WTC11 (cell line): Measurements from ENCODE around the gene CDK17.

Experiments
- ATF3 ChIP-seq: sonication (generic); formaldehyde crosslinking; conservative IDR thresholded peaks from 2 replicates; pipeline ENCODE4 v1.8.1; 2022; ENCODE audit warnings: mild to moderate bottlenecking, missing genetic modification reagents
- CBFB ChIP-seq: sonication (generic); formaldehyde crosslinking; IDR thresholded peaks from 2 replicates; pipeline ENCODE4 v1.8.1; 2022; ENCODE audit warnings: mild to moderate bottlenecking, low read depth, missing genetic modification reagents
- CREB1 ChIP-seq: sonication (generic); formaldehyde crosslinking; IDR thresholded peaks from 2 replicates; pipeline ENCODE4 v1.8.0; 2023; ENCODE audit warnings: mild to moderate bottlenecking, missing genetic modification reagents
- CTCF ChIP-seq: fragments of 200-600 bp; IDR thresholded peaks from 2 replicates; pipeline ENCODE4 v1.8.0; 2022; ENCODE audit warnings: antibody characterized with exemption
- E2F4 ChIP-seq: sonication (generic); formaldehyde crosslinking; IDR thresholded peaks from 2 replicates; pipeline ENCODE4 v1.8.1; 2022; ENCODE audit warnings: low read depth, mild to moderate bottlenecking, moderate library complexity, missing genetic modification reagents, borderline replicate concordance
- IRF1 ChIP-seq: sonication (generic); formaldehyde crosslinking; IDR thresholded peaks from 2 replicates; pipeline ENCODE4 v1.8.0; 2023; ENCODE audit warnings: missing genetic modification reagents
- JUN ChIP-seq: sonication (generic); formaldehyde crosslinking; IDR thresholded peaks from 2 replicates; pipeline ENCODE4 v1.8.0; 2023; ENCODE audit warnings: mild to moderate bottlenecking, missing genetic modification reagents
- NFYB ChIP-seq: sonication (generic); formaldehyde crosslinking; conservative IDR thresholded peaks from 2 replicates; pipeline ENCODE4 v1.8.0; 2022; ENCODE audit warnings: low read depth, missing genetic modification reagents
- NR2C2 ChIP-seq: sonication (generic); formaldehyde crosslinking; IDR thresholded peaks from 2 replicates; pipeline ENCODE4 v1.8.0; 2022; ENCODE audit warnings: mild to moderate bottlenecking, missing genetic modification reagents
- RORB ChIP-seq: fragments of 250-450 bp; sonication (Bioruptor Pico); IDR thresholded peaks from 2 replicates; pipeline ENCODE4 v1.9.0; 2021; ENCODE audit warnings: mild to moderate bottlenecking
- USF1 ChIP-seq: sonication (generic); formaldehyde crosslinking; IDR thresholded peaks from 2 replicates; pipeline ENCODE4 v1.8.0; 2022; ENCODE audit warnings: mild to moderate bottlenecking, missing genetic modification reagents
- ZBTB21 ChIP-seq: sonication (generic); formaldehyde crosslinking; IDR thresholded peaks from 2 replicates; pipeline ENCODE4 v1.8.1; 2023; ENCODE audit warnings: mild to moderate bottlenecking, missing genetic modification reagents, borderline replicate concordance

- TF ChIP-seq E2F4 (CRISPR knock-in tag) (no peak), CTCF (no peak), IRF1 (CRISPR knock-in tag) (no peak), NFYB (CRISPR knock-in tag) (no peak), CBFB (CRISPR knock-in tag) (no peak), NR2C2 (CRISPR knock-in tag) (no peak), CREB1 (no peak), JUN (CRISPR knock-in tag) (no peak), USF1 (no peak), ATF3 (no peak), RORB (no peak), ZBTB21 (CRISPR knock-in tag) (no peak)
These were observed 56.8 kb downstream of the CDK17 start for GRCh38 chr12:96343347-96343954.
